HepG2 (cell line): Measurements from ENCODE around the gene CCNB2. TPM values are rescaled to one million over a fixed set of nuclear protein-coding genes. Genes with fewer than 3 reads are reported as not detected.

ENCODE experiments used
- ATAC-seq: fragments of 200-7000 bp; cut with Tn5 transposase; 3 replicates; pipeline ENCODE4 v1.9.1; 2020; ENCODE audit warnings: mild to moderate bottlenecking, moderate library complexity
- BruUV-seq: library from RNA; stranded (reverse); fragments of 400-500 nt; replicated peaks from 2 replicates; lab custom pipeline; 2021; lab: Mats Ljungman, UMichigan
- CTCF ChIA-PET: fragments of 300-600 bp; formaldehyde crosslinking; extraction: SDS; loops from one replicate; lab custom pipeline; 2021; ENCODE audit warnings: low total read pairs, inconsistent platforms, low intra/inter-chr PET ratio; lab: Yijun Ruan, JAX
- POLR2A ChIA-PET: fragments of 350-600 bp; sonication (Branson Sonifier 250); formaldehyde crosslinking; loops from one replicate; lab custom pipeline; 2020; ENCODE audit warnings: antibody characterized with exemption, inconsistent platforms; lab: Yijun Ruan, JAX
- DNase-seq: peaks from one replicate; pipeline ENCODE4 v3.0.0-alpha.2; 2015; ENCODE audit warnings: low spot score
- FAIRE-seq: peaks from 3 replicates; lab custom pipeline; 2011; peaks lifted over from hg19 to GRCh38; lab: Jason Lieb, UNC
- H2AFZ ChIP-seq: one replicate; pipeline ENCODE4 v1.6.1; 2011; ENCODE audit warnings: low read length, inconsistent platforms
- H3K27ac ChIP-seq: fragments of 300-600 bp; 3 replicates; pipeline ENCODE4 v1.8.0; 2011; ENCODE audit warnings: mixed run types, mild to moderate bottlenecking, mixed read lengths, low read length, inconsistent platforms; ENCODE audit not compliant: insufficient read depth; ENCODE audit errors: extremely low read length
- H3K27me3 ChIP-seq, 2 experiments: fragments of 200-600 bp in 1 of 2; 2 replicates in 1 of 2; 3 replicates in 1 of 2; pipeline versions ENCODE4 v1.6.0 to v1.8.0; 2011; ENCODE audit warnings: low read length in 2 of 2, mild to moderate bottlenecking in 2 of 2, moderate library complexity in 2 of 2, inconsistent platforms in 1 of 2; ENCODE audit not compliant: insufficient read depth in 2 of 2, control insufficient read depth in 1 of 2
- H3K36me3 ChIP-seq, 2 experiments: fragments of 200-600 bp in 1 of 2; replicated peaks in 1 of 2; 2 replicates in 1 of 2; 3 replicates in 1 of 2; pipeline versions ENCODE4 v1.5.1 to v1.8.0; 2011; ENCODE audit warnings: low read length in 2 of 2, inconsistent platforms in 1 of 2; ENCODE audit not compliant: insufficient read depth in 2 of 2, control insufficient read depth in 1 of 2
- H3K4me1 ChIP-seq: 2 replicates; pipeline ENCODE4 v1.5.1; 2012; ENCODE audit warnings: low read length, inconsistent platforms; ENCODE audit not compliant: insufficient read depth
- H3K4me2 ChIP-seq: 2 replicates; pipeline ENCODE4 v1.6.0; 2011; ENCODE audit warnings: low read depth, low read length, inconsistent platforms
- H3K4me3 ChIP-seq, 3 experiments: fragments of 200-600 bp in 1 of 3; sonication (generic), shearing (Covaris generic) in 1 of 3; replicated peaks in 1 of 3; 2 replicates each; pipeline ENCODE4 v1.5.1; 2011 to 2016; ENCODE audit warnings: low read length in 3 of 3, inconsistent platforms in 2 of 3, low read depth in 2 of 3, mild to moderate bottlenecking in 2 of 3, control low read depth in 1 of 3, mixed read lengths in 1 of 3; ENCODE audit not compliant: insufficient read depth in 1 of 3
- H3K79me2 ChIP-seq: one replicate; pipeline ENCODE4 v1.6.1; 2011; ENCODE audit warnings: low read length, inconsistent platforms; ENCODE audit not compliant: insufficient read depth
- H3K9ac ChIP-seq: 2 replicates; pipeline ENCODE4 v1.6.0; 2011; ENCODE audit warnings: mild to moderate bottlenecking, low read depth, low read length, inconsistent platforms; ENCODE audit not compliant: insufficient read depth
- H3K9me3 ChIP-seq: 2 replicates; pipeline ENCODE4 v1.5.1; 2012; ENCODE audit warnings: mild to moderate bottlenecking, low read length
- H4K20me1 ChIP-seq: 2 replicates; pipeline ENCODE4 v1.6.0; 2011; ENCODE audit warnings: inconsistent platforms, mild to moderate bottlenecking, low read length, moderate library complexity; ENCODE audit not compliant: insufficient read depth
- AKNA ChIP-seq: sonication (generic); formaldehyde crosslinking; IDR thresholded peaks from 2 replicates; pipeline ENCODE4 v1.4.0; 2020; ENCODE audit warnings: missing genetic modification reagents, borderline replicate concordance
- GLI4 ChIP-seq: sonication (generic); formaldehyde crosslinking; IDR thresholded peaks from 2 replicates; pipeline ENCODE4 v1.5.1; 2020; ENCODE audit warnings: missing genetic modification reagents, mild to moderate bottlenecking, moderate library complexity, borderline replicate concordance
- HCFC1 ChIP-seq: fragments of 150-350 bp; IDR thresholded peaks from 2 replicates; pipeline ENCODE4 v1.6.1; 2014; ENCODE audit warnings: low read depth, low read length
- HOXA7 ChIP-seq: sonication (generic); formaldehyde crosslinking; IDR thresholded peaks from 2 replicates; pipeline ENCODE4 v1.8.1; 2022; ENCODE audit warnings: mild to moderate bottlenecking, missing genetic modification reagents, moderate library complexity
- KAT2B ChIP-seq: fragments of 150-350 bp; IDR thresholded peaks from 2 replicates; pipeline ENCODE4 v1.6.1; 2014; ENCODE audit warnings: low read depth, low read length, borderline replicate concordance
- POLR2AphosphoS5 ChIP-seq: IDR thresholded peaks from 2 replicates; pipeline ENCODE4 v1.6.1; 2012; ENCODE audit warnings: low read depth, low read length
- POLR2G ChIP-seq: fragments of 200-400 bp; formaldehyde crosslinking; IDR thresholded peaks from 2 replicates; pipeline ENCODE4 v1.6.1; 2018; ENCODE audit warnings: mild to moderate bottlenecking, low read depth, low read length, moderate library complexity
- ZNF329 ChIP-seq: sonication (generic); formaldehyde crosslinking; IDR thresholded peaks from 2 replicates; pipeline ENCODE4 v1.9.0; 2021; ENCODE audit warnings: low read depth, mild to moderate bottlenecking, missing genetic modification reagents
- ZNF367 ChIP-seq: sonication (generic); formaldehyde crosslinking; IDR thresholded peaks from 2 replicates; pipeline ENCODE4 v1.4.0; 2020; ENCODE audit warnings: missing genetic modification reagents, borderline replicate concordance
- WGBS: methylation state at CpG from one replicate; pipeline ENCODE4 v1.1.6; 2017; ENCODE audit warnings: low lambda C conversion rate; 5-methylcytosine and 5-hydroxymethylcytosine counted together
- in situ Hi-C: cut with HindIII; loops from 2 replicates; pipeline ENCODE4 v1.10.0; 2017; ENCODE audit warnings: low pct_unique_long_range_greater_than_20kb; ENCODE audit not compliant: extremely low pct_ligation_motif_present
- intact Hi-C: fragments of 100-400 bp; cut with micrococcal nuclease; formaldehyde crosslinking; loops from one replicate; pipeline ENCODE4 v1.10.0; 2022; ENCODE audit not compliant: unreplicated experiment
- polyA plus RNA-seq, 8 experiments: library from polyadenylated mRNA; depleted of rRNA in 3 of 8; stranded (reverse) in 7 of 8; unstranded in 1 of 8; fragments of >200 nt; fragmentation: Illumina TruSeq in 4 of 8; extraction: Trizol in 4 of 8; gene quantifications; 2 replicates each; pipeline versions ENCODE4 v1.2.1 to v1.2.3, GENCODE V29; 2011 to 2016; ENCODE audit warnings: low read depth in 4 of 8, missing spikeins in 1 of 8, mixed read lengths in 1 of 8; ENCODE audit not compliant: insufficient read depth in 1 of 8
- total RNA-seq, 5 experiments: library from RNA; depleted of rRNA; stranded (reverse); fragments of >200 nt; fragmentation: Illumina TruSeq; extraction: Trizol; gene quantifications; 2 replicates each; pipeline ENCODE4 v1.2.3, GENCODE V29; 2016; ENCODE audit warnings: low read depth in 1 of 5

Gene CCNB2
- total and polyA plus RNA-seq, 2 of the 13 experiments (the other 11 are each of a cell fraction or from before 2014, with no cell fraction given) = 43.5 to 80.9 TPM

GRCh38 chr15:59133929-59134427 is 29.0 kb downstream of the CCNB2 start:
- Histone ChIP-seq H3K9me3 (peaks cover 10% of the 10 kb centered on the region; the same call in 1 of the 2 replicates), H3K79me2 (peaks cover 1% of the 10 kb centered on the region), H4K20me1 (no peaks in the 10 kb centered on the region), H3K9ac (no peak overlapping the region), H3K27me3 (no peaks in the 10 kb centered on the region), H3K36me3 (peaks cover 28 to 84% of the 10 kb centered on the region in 2 experiments), H3K4me3 (no peak overlapping the region), H2AFZ (no peak overlapping the region), H3K4me2 (no peak overlapping the region), H3K27ac (no peak overlapping the region), H3K4me1 (no peaks in the 10 kb centered on the region)
- ATAC-seq (no peak), FAIRE-seq (no peak), DNase-seq (no peak)
- POLR2A ChIA-PET = interaction anchor here (0.5 kb wide), 1 partner anchor 11 kb away, joined by 5 read pairs; no protein-coding TSS in a partner anchor
- TF ChIP-seq POLR2G (0 out of 2 replicates have a peak, but pooled peaks have one; percentile 31), ZNF367 (CRISPR knock-in tag) (no peak)
- in situ Hi-C loops = loop anchor here (10.0 kb wide), 1 partner anchor 59 kb away; no protein-coding TSS in a partner anchor
- intact Hi-C loops = no loop called here
- 95% methylated on average over 6 of the region's 6 CpGs for WGBS
- CTCF ChIA-PET = no interaction called here
- no TSS peak for BruUV-seq

- Histone ChIP-seq H2AFZ (no peak overlapping the region), H3K4me1 (no peaks in the 10 kb centered on the region), H3K4me2 (no peak overlapping the region), H4K20me1 (no peaks in the 10 kb centered on the region), H3K27ac (no peak overlapping the region), H3K79me2 (no peaks in the 10 kb centered on the region), H3K9ac (no peak overlapping the region), H3K36me3 (peaks cover 26 to 86% of the 10 kb centered on the region in 2 experiments), H3K4me3 (no peak overlapping the region), H3K27me3 (no peaks in the 10 kb centered on the region), H3K9me3 (no peaks in the 10 kb centered on the region)
- no peak for FAIRE-seq
- POLR2A ChIA-PET = no interaction called here
- no peak for ATAC-seq
- CTCF ChIA-PET = interaction anchor here (0.6 to 1.8 kb wide), 4 partner anchors 156 to 635 kb away, joined by 3 to 16 read pairs (median 8); no protein-coding TSS in a partner anchor
- BruUV-seq = no TSS peak
- intact Hi-C loops (no loop called here), in situ Hi-C loops (loop anchor here (5.0 to 10.0 kb wide), 2 partner anchors 63 to 155 kb away; no protein-coding TSS in a partner anchor)
- 100% methylated on average over 2 of the region's 2 CpGs for WGBS
- DNase-seq = no peak
- TF ChIP-seq ZNF329 (CRISPR knock-in tag) (no peak), HOXA7 (CRISPR knock-in tag) (no peak), AKNA (CRISPR knock-in tag) (no peak), GLI4 (CRISPR knock-in tag) (no peak), HCFC1 (no peak), POLR2AphosphoS5 (no peak), KAT2B (no peak)
These were observed 32.6 kb downstream of the CCNB2 start for GRCh38 chr15:59137566-59137965.
